OCI-LY1 (cell line): ENCODE results near the gene TMEM213.

Experiments
- H2AFZ ChIP-seq: fragments of 200-600 bp; sonication (generic), shearing (Covaris generic); 2 replicates; pipeline ENCODE4 v1.6.0; 2014; ENCODE audit warnings: antibody characterized with exemption, mild to moderate bottlenecking, low read length
- H3F3A ChIP-seq: fragments of 200-600 bp; sonication (generic), shearing (Covaris generic); 2 replicates; pipeline ENCODE4 v1.6.0; 2014; ENCODE audit warnings: mild to moderate bottlenecking, antibody characterized with exemption, low read length, moderate library complexity; ENCODE audit not compliant: insufficient read depth
- H3K27ac ChIP-seq: fragments of 200-600 bp; sonication (generic); 2 replicates; pipeline ENCODE4 v1.5.1; 2014; ENCODE audit warnings: low read length, mixed run types, mild to moderate bottlenecking, low read depth; ENCODE audit not compliant: poor library complexity, severe bottlenecking
- H3K27me3 ChIP-seq: fragments of 200-600 bp; sonication (generic); 2 replicates; pipeline ENCODE4 v1.6.0; 2014; ENCODE audit warnings: antibody characterized with exemption, mild to moderate bottlenecking, low read length, moderate library complexity; ENCODE audit not compliant: insufficient read depth
- H3K36me3 ChIP-seq: fragments of 200-600 bp; sonication (generic); 2 replicates; pipeline ENCODE4 v1.6.1; 2014; ENCODE audit warnings: mild to moderate bottlenecking, antibody characterized with exemption, low read length, moderate library complexity, mixed read lengths; ENCODE audit not compliant: insufficient read depth
- H3K4me1 ChIP-seq: fragments of 200-600 bp; sonication (generic); 2 replicates; pipeline ENCODE4 v1.5.1; 2014; ENCODE audit warnings: mild to moderate bottlenecking, low read length, moderate library complexity; ENCODE audit not compliant: insufficient read depth, severe bottlenecking
- H3K4me2 ChIP-seq: fragments of 200-600 bp; sonication (generic), shearing (Covaris generic); 2 replicates; pipeline ENCODE4 v1.6.1; 2014; ENCODE audit warnings: low read length
- H3K4me3 ChIP-seq: fragments of 200-600 bp; sonication (generic); 2 replicates; pipeline ENCODE4 v1.5.1; 2014; ENCODE audit warnings: low read length, low read depth, mild to moderate bottlenecking, mixed read lengths; ENCODE audit not compliant: poor library complexity, severe bottlenecking
- H3K79me2 ChIP-seq: fragments of 200-600 bp; shearing (Covaris generic); 2 replicates; pipeline ENCODE4 v1.6.1; 2016; ENCODE audit warnings: mixed run types, low read length, mixed read lengths; ENCODE audit not compliant: insufficient read depth
- H3K9ac ChIP-seq: fragments of 200-600 bp; sonication (generic), shearing (Covaris generic); 2 replicates; pipeline ENCODE4 v1.6.1; 2014; ENCODE audit warnings: mild to moderate bottlenecking, low read length, mixed read lengths
- H3K9me2 ChIP-seq: fragments of 200-600 bp; sonication (generic), shearing (Covaris generic); 2 replicates; pipeline ENCODE4 v1.6.1; 2014; ENCODE audit warnings: low read depth, mild to moderate bottlenecking, low read length, mixed read lengths
- H3K9me3 ChIP-seq: fragments of 200-600 bp; shearing (Covaris generic); 2 replicates; pipeline ENCODE4 v1.6.1; 2014; ENCODE audit warnings: low read length, mixed read lengths
- H4K20me1 ChIP-seq: fragments of 200-600 bp; sonication (generic), shearing (Covaris generic); 2 replicates; pipeline ENCODE4 v1.6.0; 2016; ENCODE audit warnings: mild to moderate bottlenecking, low read length; ENCODE audit not compliant: insufficient read depth
- EZH2 ChIP-seq: fragments of 200-600 bp; sonication (generic), shearing (Covaris generic); IDR thresholded peaks from 2 replicates; pipeline ENCODE4 v1.8.0; 2017; ENCODE audit warnings: borderline replicate concordance, mixed run types, mild to moderate bottlenecking, antibody characterized with exemption, low read length, moderate library complexity, mixed read lengths
- TF ChIP-seq, protein P1 (sequence below): fragments of 200-600 bp; sonication (generic), shearing (Covaris generic); IDR thresholded peaks from 2 replicates; pipeline ENCODE4 v1.5.1; 2017; ENCODE audit warnings: mild to moderate bottlenecking, antibody characterized with exemption, low read length, moderate library complexity, mixed read lengths

TMEM213 gene

GRCh38 chr7:138867744-138868143, 70.0 kb downstream of the TMEM213 start:
- H3K27me3 ChIP-seq = no peaks in the 10 kb centered on the region
- H3K9ac ChIP-seq = no peak overlapping the region
- H3K4me3 ChIP-seq = no peak overlapping the region
- no peak overlapping the region for H3K27ac ChIP-seq
- no peaks in the 10 kb centered on the region for H4K20me1 ChIP-seq
- no peaks in the 10 kb centered on the region for H3F3A ChIP-seq
- no peaks in the 10 kb centered on the region for H3K9me2 ChIP-seq
- H3K9me3 ChIP-seq = no peaks in the 10 kb centered on the region
- H3K4me2 ChIP-seq = no peak overlapping the region
- H3K36me3 ChIP-seq = no peaks in the 10 kb centered on the region
- H2AFZ ChIP-seq = no peak overlapping the region
- no peak for TF ChIP-seq EZH2
- TF ChIP-seq, protein P1, sequence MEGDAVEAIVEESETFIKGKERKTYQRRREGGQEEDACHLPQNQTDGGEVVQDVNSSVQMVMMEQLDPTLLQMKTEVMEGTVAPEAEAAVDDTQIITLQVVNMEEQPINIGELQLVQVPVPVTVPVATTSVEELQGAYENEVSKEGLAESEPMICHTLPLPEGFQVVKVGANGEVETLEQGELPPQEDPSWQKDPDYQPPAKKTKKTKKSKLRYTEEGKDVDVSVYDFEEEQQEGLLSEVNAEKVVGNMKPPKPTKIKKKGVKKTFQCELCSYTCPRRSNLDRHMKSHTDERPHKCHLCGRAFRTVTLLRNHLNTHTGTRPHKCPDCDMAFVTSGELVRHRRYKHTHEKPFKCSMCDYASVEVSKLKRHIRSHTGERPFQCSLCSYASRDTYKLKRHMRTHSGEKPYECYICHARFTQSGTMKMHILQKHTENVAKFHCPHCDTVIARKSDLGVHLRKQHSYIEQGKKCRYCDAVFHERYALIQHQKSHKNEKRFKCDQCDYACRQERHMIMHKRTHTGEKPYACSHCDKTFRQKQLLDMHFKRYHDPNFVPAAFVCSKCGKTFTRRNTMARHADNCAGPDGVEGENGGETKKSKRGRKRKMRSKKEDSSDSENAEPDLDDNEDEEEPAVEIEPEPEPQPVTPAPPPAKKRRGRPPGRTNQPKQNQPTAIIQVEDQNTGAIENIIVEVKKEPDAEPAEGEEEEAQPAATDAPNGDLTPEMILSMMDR = no peak
- no peaks in the 10 kb centered on the region for H3K4me1 ChIP-seq
- no peaks in the 10 kb centered on the region for H3K79me2 ChIP-seq

GRCh38 chr7:138868711-138869110, 70.9 kb downstream of the TMEM213 start:
- Histone ChIP-seq H3K27ac (no peak overlapping the region), H3K36me3 (no peaks in the 10 kb centered on the region), H3K9me2 (no peaks in the 10 kb centered on the region), H3K9me3 (no peaks in the 10 kb centered on the region), H3F3A (no peaks in the 10 kb centered on the region), H3K9ac (no peak overlapping the region), H3K27me3 (no peaks in the 10 kb centered on the region), H3K79me2 (no peaks in the 10 kb centered on the region), H4K20me1 (no peaks in the 10 kb centered on the region), H3K4me3 (no peak overlapping the region), H3K4me1 (no peaks in the 10 kb centered on the region), H3K4me2 (no peak overlapping the region), H2AFZ (no peak overlapping the region)
- no peak for TF ChIP-seq EZH2
- TF ChIP-seq, protein P1 = no peak

GRCh38 chr7:138869353-138869752, 71.6 kb downstream of the TMEM213 start:
- Histone ChIP-seq H3K36me3 (no peaks in the 10 kb centered on the region), H3K4me2 (no peak overlapping the region), H3F3A (no peaks in the 10 kb centered on the region), H4K20me1 (no peaks in the 10 kb centered on the region), H3K79me2 (no peaks in the 10 kb centered on the region), H3K9me3 (no peaks in the 10 kb centered on the region), H3K27ac (no peak overlapping the region), H3K4me1 (no peaks in the 10 kb centered on the region), H3K9ac (no peak overlapping the region), H3K27me3 (no peaks in the 10 kb centered on the region), H3K9me2 (no peaks in the 10 kb centered on the region), H2AFZ (no peak overlapping the region), H3K4me3 (no peak overlapping the region)
- TF ChIP-seq EZH2 = no peak
- TF ChIP-seq, protein P1 = no peak
